SU-DHL-6 (cell line): ENCODE data around the gene ZNF574.

Experiments used
- H2AFZ ChIP-seq: fragments of 200-600 bp; sonication (generic); 2 replicates; pipeline ENCODE4 v1.6.1; 2014; ENCODE audit warnings: low read depth, mild to moderate bottlenecking, moderate library complexity, mixed read lengths, antibody characterized with exemption, low read length; ENCODE audit not compliant: severe bottlenecking
- H3F3A ChIP-seq: fragments of 200-600 bp; shearing (Covaris generic); 2 replicates; pipeline ENCODE4 v1.6.0; 2016; ENCODE audit warnings: antibody characterized with exemption, mild to moderate bottlenecking; ENCODE audit not compliant: insufficient read depth
- H3K27ac ChIP-seq: fragments of 200-600 bp; sonication (generic); 2 replicates; pipeline ENCODE4 v1.5.1; 2016; ENCODE audit warnings: low read depth, mild to moderate bottlenecking, low read length, moderate library complexity, mixed read lengths
- H3K27me3 ChIP-seq: fragments of 200-600 bp; sonication (generic), shearing (Covaris generic); 2 replicates; pipeline ENCODE4 v1.6.0; 2014; ENCODE audit warnings: mild to moderate bottlenecking, low read length
- H3K36me3 ChIP-seq: fragments of 200-600 bp; sonication (generic); 2 replicates; pipeline ENCODE4 v1.6.1; 2014; ENCODE audit warnings: mild to moderate bottlenecking, low read length, mixed read lengths
- H3K4me2 ChIP-seq: fragments of 300-600, 200-600 bp; shearing (Covaris generic), sonication (generic); 2 replicates; pipeline ENCODE4 v1.6.0; 2014; ENCODE audit warnings: low read length, low read depth, mild to moderate bottlenecking; ENCODE audit not compliant: poor library complexity, severe bottlenecking
- H3K4me3 ChIP-seq: fragments of 200-600 bp; sonication (generic); 2 replicates; pipeline ENCODE4 v1.5.1; 2014; ENCODE audit warnings: antibody characterized with exemption, low read length, mild to moderate bottlenecking, mixed read lengths; ENCODE audit not compliant: insufficient read depth, poor library complexity, severe bottlenecking
- H3K79me2 ChIP-seq: fragments of 200-600 bp; sonication (generic); 2 replicates; pipeline ENCODE4 v1.6.1; 2014; ENCODE audit warnings: mild to moderate bottlenecking, low read length, moderate library complexity; ENCODE audit not compliant: insufficient read depth
- H3K9ac ChIP-seq: fragments of 200-600 bp; sonication (generic); 2 replicates; pipeline ENCODE4 v1.7.0; 2014; ENCODE audit warnings: mild to moderate bottlenecking, low read length
- H3K9me2 ChIP-seq: fragments of 200-600 bp; sonication (generic); replicated peaks from 2 replicates; pipeline ENCODE4 v1.6.1; 2014; ENCODE audit warnings: low read length; ENCODE audit not compliant: insufficient read depth
- H3K9me3 ChIP-seq: fragments of 200-600 bp; sonication (generic); 2 replicates; pipeline ENCODE4 v1.6.1; 2014; ENCODE audit warnings: low read length, mixed read lengths; ENCODE audit not compliant: insufficient read depth
- H4K20me1 ChIP-seq: fragments of 200-600 bp; sonication (generic); 2 replicates; pipeline ENCODE4 v1.6.1; 2014; ENCODE audit warnings: low read depth, mild to moderate bottlenecking, antibody characterized with exemption, low read length, moderate library complexity, mixed read lengths
- CTCF ChIP-seq: fragments of 200-600 bp; sonication (generic); IDR thresholded peaks from one replicate; pipeline ENCODE4 v1.5.1; 2017; ENCODE audit warnings: antibody characterized with exemption, mild to moderate bottlenecking, low read length, moderate library complexity; ENCODE audit not compliant: insufficient read depth, poor library complexity, severe bottlenecking
- EZH2phosphoT487 ChIP-seq: fragments of 200-600 bp; sonication (generic), shearing (Covaris generic); conservative IDR thresholded peaks from 2 replicates; pipeline ENCODE4 v1.6.1; 2018; ENCODE audit warnings: mild to moderate bottlenecking, antibody characterized with exemption, low read length, moderate library complexity, mixed read lengths

The ZNF574 gene

GRCh38 chr19:42042455-42043170 lies 33.4 kb upstream of the ZNF574 start:
- Histone ChIP-seq H3F3A (no peaks in the 10 kb centered on the region), H4K20me1 (no peaks in the 10 kb centered on the region), H3K4me3 (no peak overlapping the region), H3K4me2 (no peak overlapping the region), H2AFZ (no peak overlapping the region), H3K9me3 (no peaks in the 10 kb centered on the region), H3K36me3 (no peaks in the 10 kb centered on the region), H3K79me2 (no peaks in the 10 kb centered on the region), H3K27ac (no peak overlapping the region), H3K9ac (no peak overlapping the region), H3K27me3 (no peaks in the 10 kb centered on the region), H3K9me2 (no peaks in the 10 kb centered on the region)
- TF ChIP-seq EZH2phosphoT487 (no peak), CTCF (no peak)

GRCh38 chr19:42045575-42045974 lies 30.4 kb upstream of the ZNF574 start:
- no peaks in the 10 kb centered on the region for H4K20me1 ChIP-seq
- no peaks in the 10 kb centered on the region for H3K79me2 ChIP-seq
- no peaks in the 10 kb centered on the region for H3K27me3 ChIP-seq
- TF ChIP-seq CTCF (no peak), EZH2phosphoT487 (no peak)
- H3K4me3 ChIP-seq = no peak overlapping the region
- H3K4me2 ChIP-seq = no peak overlapping the region
- H3K27ac ChIP-seq = no peak overlapping the region
- no peak overlapping the region for H3K9ac ChIP-seq
- H3K9me2 ChIP-seq = no peaks in the 10 kb centered on the region
- H3K9me3 ChIP-seq = no peaks in the 10 kb centered on the region
- H2AFZ ChIP-seq = no peak overlapping the region
- no peaks in the 10 kb centered on the region for H3K36me3 ChIP-seq
- no peaks in the 10 kb centered on the region for H3F3A ChIP-seq

GRCh38 chr19:42048992-42049391 lies 27.0 kb upstream of the ZNF574 start:
- H3K9me3 ChIP-seq = no peaks in the 10 kb centered on the region
- TF ChIP-seq EZH2phosphoT487 (no peak), CTCF (no peak)
- H2AFZ ChIP-seq = no peak overlapping the region
- no peaks in the 10 kb centered on the region for H3F3A ChIP-seq
- no peaks in the 10 kb centered on the region for H3K79me2 ChIP-seq
- no peaks in the 10 kb centered on the region for H3K36me3 ChIP-seq
- H3K27me3 ChIP-seq = no peaks in the 10 kb centered on the region
- no peaks in the 10 kb centered on the region for H4K20me1 ChIP-seq
- no peaks in the 10 kb centered on the region for H3K9me2 ChIP-seq
- H3K4me2 ChIP-seq = peak overlapping the region; percentile 12
- no peak overlapping the region for H3K9ac ChIP-seq
- no peak overlapping the region for H3K27ac ChIP-seq
- no peak overlapping the region for H3K4me3 ChIP-seq
